Measurements from ENCODE around the gene PHF3. TPM values are rescaled to one million over a fixed set of nuclear protein-coding genes. Genes with fewer than 3 reads are reported as not detected.

The PHF3 gene
- total RNA-seq, 1 experiment from 2014 or later, result 40.0 TPM

- peak overlapping the region; percentile 72 for H3K27ac ChIP-seq (ENCODE audit: low read length)
- POLR2A ChIA-PET, result interaction anchor here (0.5 to 0.7 kb wide), 3 partner anchors 10 to 1892 kb away, joined by 4 to 8 read pairs (median 8); no protein-coding TSS in a partner anchor
- peak overlapping the region; percentile 91 to 93 for H3K4me3 ChIP-seq (ENCODE audit: low read depth in 2 of 2, low read length in 2 of 2)
- peaks cover 34% of the 10 kb centered on the region for H3K4me1 ChIP-seq (ENCODE audit: control insufficient read depth, insufficient read depth, low read length)
- intact Hi-C loops (cut with micrococcal nuclease; ENCODE audit: unreplicated experiment) (no loop called here), in situ Hi-C loops (cut with HindIII; ENCODE audit: low pct_unique_long_range_greater_than_20kb, low sequenced_read_pairs) (no loop called here)
- peaks cover 2% of the 10 kb centered on the region; the same call in 1 of the 2 replicates for H3K27me3 ChIP-seq (ENCODE audit: control insufficient read depth, insufficient read depth, low read length)
- no peak for ATAC-seq
- BruUV-seq (replicated peaks), result no TSS peak
- H3K36me3 ChIP-seq (ENCODE audit: control insufficient read depth, insufficient read depth, low read length), result no peaks in the 10 kb centered on the region; the same call in 1 of the 2 replicates
- no peak for DNase-seq (ENCODE audit: low read depth, low spot score)
- H3K9me3 ChIP-seq (ENCODE audit: control insufficient read depth, insufficient read depth, low read depth, low read length), result no peaks in the 10 kb centered on the region
- TF ChIP-seq TCF7L2 (IDR thresholded peaks at IDR 0.05; ENCODE audit: low read depth, low read length) (no peak), POLR2AphosphoS5 (IDR thresholded peaks at IDR 0.05; ENCODE audit: low read depth, low read length) (no peak), REST (IDR thresholded peaks at IDR 0.05; ENCODE audit: insufficient read depth in 1 of 2, low read depth in 2 of 2, low read length in 1 of 2) (no peak), CTCF (IDR thresholded peaks at IDR 0.05) (no peak), SIN3A (IDR thresholded peaks at IDR 0.05; ENCODE audit: borderline replicate concordance, insufficient read depth, low read depth, low read length) (no peak)
- CTCF ChIA-PET, result interaction anchor here (0.6 kb wide), 1 partner anchor 32 kb away, joined by 7 read pairs; no protein-coding TSS in a partner anchor
Observed at GRCh38 chr6:63635215-63635587, 401 bp upstream of the PHF3 start.

- Histone ChIP-seq H3K27me3 (ENCODE audit: control insufficient read depth, insufficient read depth, low read length) (peaks cover 2% of the 10 kb centered on the region; the same call in 1 of the 2 replicates), H3K9me3 (ENCODE audit: control insufficient read depth, insufficient read depth, low read depth, low read length) (no peaks in the 10 kb centered on the region), H3K36me3 (ENCODE audit: control insufficient read depth, insufficient read depth, low read length) (no peaks in the 10 kb centered on the region; the same call in 1 of the 2 replicates), H3K27ac (ENCODE audit: low read length) (peak overlapping the region; percentile 93), H3K4me3 (ENCODE audit: low read depth in 2 of 2, low read length in 2 of 2) (peak overlapping the region; percentile 91 to 93), H3K4me1 (ENCODE audit: control insufficient read depth, insufficient read depth, low read length) (peaks cover 37% of the 10 kb centered on the region)
- no TSS peak for BruUV-seq (replicated peaks)
- TF ChIP-seq SIN3A (IDR thresholded peaks at IDR 0.05; ENCODE audit: borderline replicate concordance, insufficient read depth, low read depth, low read length) (no peak), TCF7L2 (IDR thresholded peaks at IDR 0.05; ENCODE audit: low read depth, low read length) (no peak), CTCF (IDR thresholded peaks at IDR 0.05) (no peak), REST (IDR thresholded peaks at IDR 0.05; ENCODE audit: insufficient read depth in 1 of 2, low read depth in 2 of 2, low read length in 1 of 2) (no peak), POLR2AphosphoS5 (IDR thresholded peaks at IDR 0.05; ENCODE audit: low read depth, low read length) (no peak)
- in situ Hi-C loops (cut with HindIII; ENCODE audit: low pct_unique_long_range_greater_than_20kb, low sequenced_read_pairs), result no loop called here
- intact Hi-C loops (cut with micrococcal nuclease; ENCODE audit: unreplicated experiment), result no loop called here
- ChIA-PET CTCF (interaction anchor here (1.2 kb wide), 1 partner anchor 38 kb away, joined by 3 read pairs; no protein-coding TSS in a partner anchor), POLR2A (interaction anchor here (0.6 kb wide), 1 partner anchor 47 kb away, joined by 5 read pairs; no protein-coding TSS in a partner anchor)
- DNase-seq (ENCODE audit: low read depth, low spot score) (no peak), ATAC-seq (peak; percentile 12; the same call in 1 of the 2 replicates)
Observed at GRCh38 chr6:63636518-63637021, 968 bp downstream of the PHF3 start.
